Panc1 (cell line): ENCODE data around the gene TSKS. TPM values are rescaled to one million over a fixed set of nuclear protein-coding genes. Genes with fewer than 3 reads are reported as not detected.

Experiments used
- ATAC-seq: fragments of 200-7000 bp; cut with Tn5 transposase; 2 replicates; pipeline ENCODE4 v1.9.1; 2020; ENCODE audit warnings: mild to moderate bottlenecking, moderate library complexity
- BruUV-seq: library from RNA; stranded (reverse); fragments of 400-500 nt; replicated peaks from 2 replicates; lab custom pipeline; 2021; lab: Mats Ljungman, UMichigan
- CTCF ChIA-PET: fragments of 300-600 bp; sonication (Branson Sonifier 250); formaldehyde crosslinking; loops from one replicate; lab custom pipeline; 2022; ENCODE audit warnings: antibody characterized with exemption; lab: Charles Lee
- POLR2A ChIA-PET: fragments of 300-600 bp; sonication (Branson Sonifier 250); formaldehyde crosslinking; loops from one replicate; lab custom pipeline; 2022; ENCODE audit warnings: antibody characterized with exemption; lab: Charles Lee
- DNase-seq: peaks from one replicate; pipeline ENCODE4 v3.0.0-alpha.2; 2010; ENCODE audit warnings: low read depth, low spot score
- H3K27ac ChIP-seq: 2 replicates; pipeline ENCODE4 v1.5.1; 2011; ENCODE audit warnings: mild to moderate bottlenecking, low read length, inconsistent platforms
- H3K27me3 ChIP-seq: fragments of 200-500 bp; sonication (Bioruptor generic); 2 replicates; pipeline ENCODE4 v1.6.0; 2014; ENCODE audit warnings: low read length, inconsistent platforms; ENCODE audit not compliant: control insufficient read depth, insufficient read depth
- H3K36me3 ChIP-seq: fragments of 200-500 bp; sonication (Bioruptor generic); 2 replicates; pipeline ENCODE4 v1.5.1; 2014; ENCODE audit warnings: inconsistent platforms, mild to moderate bottlenecking, low read length, moderate library complexity; ENCODE audit not compliant: control insufficient read depth, insufficient read depth
- H3K4me1 ChIP-seq: 2 replicates; pipeline ENCODE4 v1.5.1; 2011; ENCODE audit warnings: inconsistent platforms, mild to moderate bottlenecking, low read length, moderate library complexity; ENCODE audit not compliant: control insufficient read depth, insufficient read depth
- H3K4me3 ChIP-seq, 2 experiments: 2 replicates each; pipeline ENCODE4 v1.5.1; 2011 to 2012; ENCODE audit warnings: low read depth in 2 of 2, low read length in 2 of 2, mild to moderate bottlenecking in 2 of 2, inconsistent platforms in 1 of 2, moderate library complexity in 1 of 2
- H3K9me3 ChIP-seq: fragments of 200-500 bp; sonication (Bioruptor generic); 2 replicates; pipeline ENCODE4 v1.5.1; 2014; ENCODE audit warnings: low read depth, mild to moderate bottlenecking, inconsistent platforms, low read length, moderate library complexity; ENCODE audit not compliant: control insufficient read depth, insufficient read depth
- CTCF ChIP-seq: fragments of 450-650 bp; IDR thresholded peaks from 2 replicates; pipeline ENCODE4 v1.5.1; 2017; ENCODE audit warnings: mild to moderate bottlenecking
- POLR2AphosphoS5 ChIP-seq: IDR thresholded peaks from 2 replicates; pipeline ENCODE4 v1.6.1; 2012; ENCODE audit warnings: mild to moderate bottlenecking, low read depth, low read length, moderate library complexity
- REST ChIP-seq, 2 experiments: IDR thresholded peaks; 2 replicates each; pipeline ENCODE4 v1.6.1; 2011 to 2012; ENCODE audit warnings: low read depth in 2 of 2, control low read depth in 1 of 2, low read length in 1 of 2, mild to moderate bottlenecking in 1 of 2, moderate library complexity in 1 of 2; ENCODE audit not compliant: insufficient read depth in 1 of 2
- SIN3A ChIP-seq: IDR thresholded peaks from 2 replicates; pipeline ENCODE4 v1.6.1; 2012; ENCODE audit warnings: low read depth, mild to moderate bottlenecking, low read length, moderate library complexity, borderline replicate concordance; ENCODE audit not compliant: insufficient read depth
- TCF7L2 ChIP-seq: IDR thresholded peaks from 2 replicates; pipeline ENCODE4 v1.6.1; 2011; ENCODE audit warnings: mild to moderate bottlenecking, low read depth, low read length, inconsistent platforms
- in situ Hi-C: cut with HindIII; loops from 2 replicates; pipeline ENCODE4 v1.10.0; 2016; ENCODE audit warnings: low sequenced_read_pairs, low pct_unique_long_range_greater_than_20kb
- intact Hi-C: fragments of 100-400 bp; cut with micrococcal nuclease; formaldehyde crosslinking; loops from one replicate; pipeline ENCODE4 v1.10.0; 2022; ENCODE audit not compliant: unreplicated experiment
- microRNA-seq: library from miRNA; unstranded; fragments of <30 nt; microRNA quantifications from one replicate; pipeline ENCODE4 v1.1.0, GENCODE V29; 2020; ENCODE audit not compliant: unreplicated experiment
- total RNA-seq: library from RNA; stranded (reverse); gene quantifications from one replicate; pipeline ENCODE4 v1.2.1, GENCODE V29; 2021; ENCODE audit not compliant: unreplicated experiment

Gene TSKS
- total RNA-seq, 1 experiment from 2014 or later: not detected

GRCh38 chr19:49690079-49690655 lies 72.9 kb downstream of the TSKS start:
- no peak for ATAC-seq
- H3K36me3 ChIP-seq: no peaks in the 10 kb centered on the region
- no peak for TF ChIP-seq TCF7L2
- TF ChIP-seq REST (IDR thresholded peaks at IDR 0.05; ENCODE audit: insufficient read depth in 1 of 2, low read depth in 2 of 2, low read length in 1 of 2): no peak
- no peak for TF ChIP-seq POLR2AphosphoS5
- TF ChIP-seq SIN3A: no peak
- TF ChIP-seq CTCF: no peak
- no peaks in the 10 kb centered on the region for H3K27me3 ChIP-seq
- no peak for DNase-seq
- CTCF ChIA-PET: no interaction called here
- BruUV-seq: no TSS peak
- H3K9me3 ChIP-seq: no peaks in the 10 kb centered on the region
- in situ Hi-C loops: no loop called here
- H3K4me3 ChIP-seq: peak overlapping the region in 1 of 2 experiments; percentile 33; a peak in 1 of 4 replicates
- H3K4me1 ChIP-seq: 0 out of 2 replicates have a peak, but pooled peaks cover 2% of the 10 kb centered on the region
- POLR2A ChIA-PET: no interaction called here
- H3K27ac ChIP-seq: no peak overlapping the region
- intact Hi-C loops: no loop called here

Small RNA genes lying within 50 kb of the gene (microRNA-seq; reads per million reads assigned to microRNA genes)
- 1.3 reads per million for gene MIR6799

Other genes starting within 250 kb of the TSKS start
- gene RCN3, start 235.3 kb downstream of the TSKS start, total RNA-seq: 3.0 TPM
- gene NOSIP, start 182.8 kb downstream of the TSKS start, total RNA-seq: 66.1 TPM
- gene PRRG2, start 182.0 kb downstream of the TSKS start, total RNA-seq: 0.64 TPM
- 22.9 TPM for gene PRR12, start 172.1 kb downstream of the TSKS start, total RNA-seq
- gene RRAS, start 123.2 kb downstream of the TSKS start, total RNA-seq: 64.4 TPM
- gene SCAF1, start 121.1 kb downstream of the TSKS start, total RNA-seq: 77.4 TPM
- gene IRF3, start 97.4 kb downstream of the TSKS start, total RNA-seq: 109 TPM
- gene BCL2L12, start 97.4 kb downstream of the TSKS start, total RNA-seq: 69.6 TPM
- 219 TPM for gene PRMT1, start 86.0 kb downstream of the TSKS start, total RNA-seq
- gene ADM5, start 73.7 kb downstream of the TSKS start, total RNA-seq: 4.7 TPM
- gene CPT1C, start 72.2 kb downstream of the TSKS start, total RNA-seq: 0.23 TPM
- gene AP2A1, start 3.7 kb upstream of the TSKS start, total RNA-seq: 72.1 TPM
- 13.9 TPM for gene FUZ, start 50.0 kb upstream of the TSKS start, total RNA-seq
- 52.4 TPM for gene MED25, start 55.0 kb upstream of the TSKS start, total RNA-seq
- 114 TPM for gene PTOV1, start 87.9 kb upstream of the TSKS start, total RNA-seq
- gene PNKP, start 104.3 kb upstream of the TSKS start, total RNA-seq: 76.7 TPM
- 92.8 TPM for gene AKT1S1, start 114.0 kb upstream of the TSKS start, total RNA-seq
- 43.2 TPM for gene TBC1D17, start 114.4 kb upstream of the TSKS start, total RNA-seq
- 1.5 TPM for gene IL4I1, start 133.6 kb upstream of the TSKS start, total RNA-seq
- 104 TPM for gene ATF5, start 165.9 kb upstream of the TSKS start, total RNA-seq
- gene NUP62, start 166.2 kb upstream of the TSKS start, total RNA-seq: 54.6 TPM
- gene SIGLEC11, start 197.9 kb upstream of the TSKS start, total RNA-seq: not detected